NCI-H187 treated with DMSO at 0.1 percent for 48 hours (cell line): ENCODE measurements around the gene PYDC1.
"Not testable (repeated sequence)": the region's sequence is repeated elsewhere in the genome, so short reads cannot be mapped to it uniquely, and the experiment has no call there.

Experiments
- DNase-seq: peaks from one replicate; lab custom pipeline; 2025; lab: John Stamatoyannopoulos, UW

The PYDC1 gene

DNA sequence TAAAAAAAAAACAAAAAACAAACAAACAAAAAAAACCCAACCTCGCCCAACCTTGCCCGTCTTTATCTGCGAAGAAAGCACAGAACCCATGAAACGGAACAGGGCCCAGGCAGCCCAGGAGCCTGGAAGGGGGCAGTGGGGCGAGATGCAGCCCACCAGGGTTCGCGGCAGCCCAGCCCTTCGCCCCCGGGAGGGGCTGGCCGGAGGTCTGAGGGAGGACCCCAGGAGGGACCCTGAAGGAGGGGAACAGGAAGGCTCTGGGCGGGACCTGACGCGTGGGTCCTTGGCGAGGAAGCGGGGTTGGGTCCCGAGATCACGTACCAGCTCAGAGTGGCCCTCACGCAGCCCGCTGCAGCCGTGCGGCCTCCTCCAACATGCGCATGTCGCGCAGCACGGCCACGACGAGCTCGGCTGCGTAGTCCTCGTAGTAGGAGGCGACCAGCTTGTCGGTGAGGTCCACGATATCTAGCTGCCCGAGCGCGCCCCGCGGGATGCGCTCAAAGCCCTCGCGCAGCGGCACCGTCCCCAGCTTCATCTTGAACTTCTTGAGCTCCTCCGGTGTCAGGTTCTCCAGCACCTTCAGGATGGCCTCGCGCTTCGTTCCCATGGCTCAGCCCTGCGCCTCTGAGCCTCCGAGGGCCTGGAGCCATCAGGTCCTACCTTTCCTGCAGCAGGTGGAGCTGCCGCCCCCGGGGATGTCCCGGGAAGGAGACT lies at the start of gene PYDC1:
PYDC1 (minus strand) TSS at position 714 of the 714 bp plus-strand sequence; CDS start at position 607, 107 bp downstream.
- no peak for DNase-seq

DNA sequence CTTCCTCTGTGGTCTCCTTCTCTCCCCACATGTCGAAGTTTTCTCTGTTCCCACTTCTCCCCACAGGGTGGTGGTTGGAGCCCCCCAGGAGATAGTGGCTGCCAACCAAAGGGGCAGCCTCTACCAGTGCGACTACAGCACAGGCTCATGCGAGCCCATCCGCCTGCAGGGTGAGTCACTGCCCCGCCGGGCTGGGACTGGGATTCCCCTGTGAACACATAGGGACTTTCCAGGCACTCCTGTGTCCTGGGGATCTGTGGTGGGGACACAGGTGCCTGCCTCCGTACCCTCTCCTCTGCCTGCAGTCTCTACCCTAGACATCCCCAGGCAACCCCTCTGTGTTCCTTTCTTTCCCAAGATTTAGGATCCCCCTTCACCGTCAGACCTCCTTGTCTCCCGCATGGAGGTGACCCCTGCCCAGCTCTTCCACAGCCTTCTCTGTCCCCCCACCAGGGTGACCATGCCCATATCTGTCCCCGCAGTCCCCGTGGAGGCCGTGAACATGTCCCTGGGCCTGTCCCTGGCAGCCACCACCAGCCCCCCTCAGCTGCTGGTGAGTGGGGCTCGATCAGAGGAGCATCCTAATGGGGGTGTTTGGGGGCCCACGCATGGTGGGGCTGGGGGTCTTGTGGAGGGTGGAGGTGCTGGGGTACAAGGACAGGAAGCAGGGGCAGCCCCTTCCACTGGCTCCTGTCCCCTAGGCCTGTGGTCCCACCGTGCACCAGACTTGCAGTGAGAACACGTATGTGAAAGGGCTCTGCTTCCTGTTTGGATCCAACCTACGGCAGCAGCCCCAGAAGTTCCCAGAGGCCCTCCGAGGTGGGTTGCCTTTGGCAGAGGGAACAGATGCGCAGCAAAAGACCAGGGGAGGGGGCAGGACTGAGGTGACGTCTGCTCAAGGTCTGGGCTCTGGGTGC lies 48.7 kb upstream of the PYDC1 start:
- DNase-seq = no peak

DNA sequence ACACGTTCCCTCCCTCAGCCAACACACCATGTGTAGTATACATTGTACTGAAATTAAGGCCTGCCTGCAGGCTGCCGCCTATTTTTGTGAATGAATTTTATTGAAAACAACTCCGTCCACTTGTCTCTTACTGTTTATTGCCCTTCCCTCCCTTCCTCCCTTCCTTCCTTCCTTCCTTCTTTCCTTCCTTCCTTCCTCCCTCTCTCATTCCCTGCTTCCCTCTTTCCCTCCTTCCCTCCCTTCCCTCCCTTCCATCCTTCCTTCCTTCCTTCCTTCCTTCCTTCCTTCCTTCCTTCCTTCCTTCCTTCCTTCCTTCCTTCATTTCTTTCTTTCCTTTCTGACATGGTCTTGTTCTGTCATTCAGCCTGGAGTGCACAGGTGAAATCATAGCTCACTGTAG lies 45.1 kb upstream of the PYDC1 start:
- no peak for DNase-seq

DNA sequence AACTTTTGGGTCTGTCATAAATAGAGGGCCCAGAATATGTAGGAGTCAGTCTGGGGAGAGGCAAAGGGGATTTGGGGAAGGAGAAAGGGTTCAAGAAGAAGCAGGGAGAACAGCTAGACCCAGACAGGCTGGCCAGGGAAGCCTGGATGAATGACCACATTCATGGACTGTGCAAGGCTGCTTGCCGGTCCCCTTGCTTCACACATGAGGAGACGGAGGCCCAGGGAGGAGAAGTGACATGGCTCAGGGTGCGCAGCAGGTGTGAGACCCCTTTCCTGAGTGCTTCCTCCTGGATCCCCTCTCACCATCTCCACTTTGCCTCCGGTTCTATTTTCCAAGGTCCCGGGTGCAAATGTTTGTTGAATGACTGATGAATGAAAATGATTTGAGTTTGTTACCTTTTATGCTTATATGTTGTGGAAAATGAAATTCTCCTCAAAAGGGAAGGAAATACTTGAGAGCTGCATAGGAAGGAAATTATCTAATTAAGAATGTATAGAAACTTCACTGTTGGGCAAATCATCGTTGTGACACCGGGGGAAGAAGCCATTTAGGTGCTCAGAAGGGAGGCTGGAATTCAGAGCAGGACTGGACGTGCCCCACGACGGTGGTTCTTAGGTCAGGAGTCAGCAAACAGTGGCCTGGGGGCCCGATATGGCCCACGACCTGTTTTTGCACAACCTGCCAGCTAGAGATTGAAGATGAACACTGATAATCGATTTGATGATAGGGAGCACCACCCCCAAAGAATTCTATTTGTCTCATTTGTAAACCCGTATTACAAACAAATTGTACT lies 43.4 kb upstream of the PYDC1 start:
- no peak for DNase-seq

DNA sequence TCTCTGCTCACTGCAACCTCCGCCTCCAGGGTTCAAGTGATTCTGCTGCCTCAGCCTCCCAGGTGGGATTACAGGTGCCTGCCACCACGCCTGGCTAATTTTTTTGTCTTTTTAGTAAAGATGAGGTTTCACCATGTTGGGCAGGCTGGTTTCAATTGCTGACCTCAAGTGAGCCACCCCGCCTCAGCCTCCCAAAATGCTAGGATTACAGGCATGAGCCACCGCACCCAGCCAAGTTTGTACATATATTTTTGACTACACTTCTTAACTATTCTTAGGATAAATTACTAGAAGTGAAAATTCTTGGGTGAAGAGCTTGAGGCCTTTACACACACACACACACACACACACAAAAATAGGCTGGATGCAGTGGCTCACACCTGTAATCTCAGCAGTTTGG lies 41.4 kb upstream of the PYDC1 start:
- no peak for DNase-seq

DNA sequence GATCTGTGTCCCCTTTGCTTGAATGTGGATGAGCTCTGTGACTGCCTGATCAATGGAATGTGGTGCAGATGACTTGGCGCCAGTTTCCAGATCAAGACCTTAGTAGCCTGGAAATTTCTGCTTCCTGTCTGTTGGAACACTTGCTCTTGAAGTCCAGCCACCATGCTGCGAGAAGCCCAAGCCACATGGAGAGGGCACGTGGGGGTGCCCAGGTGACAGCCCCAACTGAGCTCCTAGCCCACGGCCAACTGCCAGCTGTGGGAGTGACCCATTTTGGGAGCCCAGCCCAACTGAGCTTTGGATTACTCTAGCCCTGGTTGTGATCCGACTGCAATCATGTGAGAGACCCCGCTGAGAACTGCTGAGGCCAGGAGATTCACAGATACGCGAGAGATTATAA lies 39.5 kb upstream of the PYDC1 start:
- DNase-seq = no peak

DNA sequence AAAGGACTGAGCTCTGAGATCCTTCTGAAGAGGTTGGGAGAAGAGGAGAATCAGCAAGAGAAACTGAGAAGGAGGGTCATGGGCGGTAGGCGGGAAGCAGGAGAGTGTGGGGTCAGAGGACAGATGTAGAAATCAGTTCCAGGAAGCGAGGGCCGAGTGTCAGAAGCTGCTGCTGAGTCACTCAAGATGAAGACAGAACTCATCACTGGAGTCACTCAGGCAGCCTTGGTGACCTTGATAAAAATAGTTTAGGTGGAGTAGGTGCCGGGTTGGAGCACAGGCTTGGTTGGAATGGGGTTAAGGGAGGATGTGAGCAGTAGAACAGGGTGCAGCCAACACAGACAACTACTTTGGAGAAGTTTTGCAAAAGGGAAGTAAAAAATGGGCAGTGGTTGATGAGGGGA lies 36.7 kb upstream of the PYDC1 start:
- no peak for DNase-seq

DNA sequence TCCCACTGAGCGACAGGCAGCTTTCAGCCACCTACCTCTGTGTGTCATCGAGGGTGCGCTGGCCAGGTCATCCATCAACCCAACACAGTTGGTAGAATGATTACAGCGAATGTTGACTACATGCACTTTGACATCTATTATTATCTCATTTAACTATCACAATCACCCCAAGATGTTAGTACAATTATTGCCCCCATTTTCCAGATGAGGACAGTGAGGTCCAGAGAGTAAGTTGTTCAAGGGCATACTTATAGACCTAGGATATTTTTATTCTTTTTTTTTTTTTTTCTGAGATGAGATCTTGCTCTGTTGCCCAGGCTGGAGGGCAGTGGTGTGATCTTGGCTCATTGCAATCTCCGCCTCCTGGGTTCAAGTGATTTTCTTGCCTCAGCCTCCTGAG lies 34.5 kb upstream of the PYDC1 start:
- DNase-seq = no peak

DNA sequence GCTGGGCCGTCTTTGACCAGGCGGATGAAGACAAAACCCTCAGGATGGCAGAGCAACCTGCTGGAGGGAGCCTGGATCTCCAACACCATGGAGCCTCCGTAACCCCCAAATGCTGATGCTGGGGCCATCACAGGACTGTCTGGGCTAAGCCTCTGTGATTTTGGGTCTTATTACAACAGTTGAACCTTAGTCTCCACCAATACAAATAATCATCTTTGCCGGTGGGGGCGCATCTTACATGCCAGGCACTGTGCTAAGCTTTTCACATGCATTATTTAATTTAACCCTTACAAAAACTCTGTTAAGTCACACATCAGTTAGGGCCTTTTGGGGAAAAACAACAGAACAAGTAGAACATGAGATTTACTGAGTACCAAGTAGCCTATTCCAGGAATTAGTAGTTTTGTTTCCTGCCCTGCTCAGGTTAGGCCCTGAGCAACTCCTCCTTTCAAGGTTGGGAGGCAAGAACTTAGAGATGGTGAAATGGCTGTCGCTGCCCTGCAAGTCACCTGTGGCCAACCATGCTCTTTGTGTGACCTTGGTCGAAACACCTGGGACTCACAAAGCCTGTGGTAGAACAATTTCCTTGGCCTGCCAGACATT lies 33.9 kb upstream of the PYDC1 start:
- no peak for DNase-seq

DNA sequence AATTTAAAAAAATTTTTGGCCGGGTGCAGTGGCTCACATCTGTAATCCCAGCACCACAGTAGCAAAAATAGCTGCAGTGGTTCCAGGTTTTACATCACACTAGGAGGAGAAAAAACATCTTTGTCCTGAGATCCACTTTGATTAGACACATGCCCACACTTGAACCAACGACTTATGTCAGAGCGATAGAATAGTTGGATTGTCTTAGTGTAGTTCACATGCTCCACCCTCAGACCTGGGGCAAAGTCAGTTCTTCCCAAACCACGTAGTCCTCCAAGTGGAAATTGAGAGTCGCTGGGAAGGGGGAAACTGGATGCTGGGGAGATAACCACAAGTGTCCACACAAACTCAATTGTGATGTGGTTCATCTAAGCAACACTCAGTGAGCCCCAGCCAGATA lies 31.4 kb upstream of the PYDC1 start:
- no peak for DNase-seq

DNA sequence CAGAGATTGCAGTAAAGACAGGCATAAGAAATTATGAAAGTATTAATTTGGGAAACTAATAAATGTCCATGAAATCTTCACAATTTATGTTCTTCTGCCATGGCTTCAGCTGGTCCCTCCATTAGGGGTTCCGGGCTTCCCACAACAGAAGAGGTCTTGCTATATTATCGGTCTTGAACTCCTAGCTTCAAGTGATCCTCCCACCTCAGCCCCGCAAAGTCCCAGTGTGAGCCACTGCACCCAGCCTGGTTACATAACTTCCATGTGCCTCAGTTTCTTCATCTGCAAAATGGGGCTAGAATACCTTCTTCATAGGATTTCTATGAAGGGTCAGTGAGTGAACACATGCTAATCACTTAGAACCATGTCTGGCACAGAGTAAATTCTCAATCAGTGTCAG lies 29.4 kb upstream of the PYDC1 start:
- no peak for DNase-seq

DNA sequence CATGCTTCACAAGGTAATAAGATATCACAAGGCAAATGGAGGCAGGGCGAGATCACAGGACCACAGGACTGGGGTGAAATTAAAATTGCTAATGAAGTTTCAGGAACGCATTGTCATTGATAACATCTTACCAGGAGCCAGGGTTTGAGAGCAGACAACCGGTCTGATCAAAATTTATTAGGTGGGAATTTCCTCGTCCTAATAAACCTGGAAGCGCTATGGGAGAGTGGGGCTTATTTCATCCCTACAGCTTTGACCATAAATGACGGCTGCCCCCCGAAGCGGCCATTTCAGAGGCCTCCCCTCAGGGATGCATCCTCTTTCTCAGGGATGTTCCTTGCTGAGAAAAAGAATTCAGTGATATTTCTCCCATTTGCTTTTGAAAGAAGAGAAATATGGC lies 28.7 kb upstream of the PYDC1 start:
- not testable (repeated sequence) for DNase-seq

DNA sequence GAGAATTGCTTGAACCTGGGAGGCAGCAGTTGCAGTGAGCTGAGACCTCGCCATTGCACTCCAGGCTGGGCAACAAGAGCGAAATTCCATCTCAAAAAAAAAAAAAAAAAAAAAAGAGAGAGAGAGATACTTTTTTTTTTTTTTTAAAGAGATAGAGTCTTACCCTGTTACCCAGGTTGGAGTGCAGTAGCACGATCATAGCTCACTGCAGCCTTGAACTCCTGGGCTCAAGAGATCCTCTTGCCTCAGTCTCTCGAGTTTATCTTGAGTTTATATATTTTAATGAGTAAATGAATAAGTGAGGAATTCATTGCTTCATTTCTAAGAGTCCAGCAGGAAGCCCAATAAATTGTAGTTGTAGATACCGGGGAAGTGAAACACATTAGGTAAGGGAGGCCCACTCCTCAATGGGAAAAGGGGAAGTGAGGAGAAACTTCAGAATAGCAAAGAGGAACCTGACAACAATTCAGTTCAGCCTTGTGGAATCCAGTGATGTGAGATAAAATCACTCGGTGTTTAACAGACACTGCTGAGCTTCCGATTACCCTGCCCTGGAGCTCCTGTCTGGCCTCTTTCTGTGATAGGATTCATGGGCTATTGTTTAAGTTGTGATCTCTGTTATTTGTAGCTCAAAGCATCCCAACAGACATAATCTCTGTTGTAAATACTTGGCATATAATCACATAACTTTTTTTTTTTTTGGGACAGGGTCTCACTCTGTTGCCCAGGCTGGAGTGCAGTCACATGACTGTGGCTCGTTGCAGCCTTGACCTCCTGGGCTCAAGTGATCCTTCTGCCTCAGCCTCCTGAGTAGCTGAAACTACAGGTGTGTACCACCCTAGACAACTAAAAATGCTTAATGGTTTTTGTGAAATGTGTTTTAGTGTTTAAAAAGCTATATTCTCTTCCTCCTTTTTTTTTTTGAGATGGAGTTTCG lies 27.1 kb upstream of the PYDC1 start:
- no peak for DNase-seq

DNA sequence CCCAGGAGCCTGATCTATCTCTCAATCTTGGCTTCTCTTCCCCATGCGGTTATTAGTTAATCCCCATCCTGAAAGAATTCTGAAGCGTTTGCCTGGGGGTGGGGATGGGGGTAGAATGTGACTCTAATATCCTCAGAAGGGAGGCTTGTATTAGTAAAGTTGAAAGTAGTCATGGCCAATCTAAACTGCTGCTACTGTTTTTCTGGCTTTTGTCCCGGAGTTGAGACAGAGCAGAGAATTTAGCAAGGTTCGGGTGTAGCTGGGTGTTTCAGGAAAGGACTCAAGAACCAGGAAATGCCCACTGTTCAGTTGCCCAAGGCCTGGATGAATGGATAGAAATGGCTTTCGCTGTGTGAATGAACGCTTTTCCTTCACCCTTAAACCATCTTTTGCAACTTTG lies 25.3 kb upstream of the PYDC1 start:
- no peak for DNase-seq

DNA sequence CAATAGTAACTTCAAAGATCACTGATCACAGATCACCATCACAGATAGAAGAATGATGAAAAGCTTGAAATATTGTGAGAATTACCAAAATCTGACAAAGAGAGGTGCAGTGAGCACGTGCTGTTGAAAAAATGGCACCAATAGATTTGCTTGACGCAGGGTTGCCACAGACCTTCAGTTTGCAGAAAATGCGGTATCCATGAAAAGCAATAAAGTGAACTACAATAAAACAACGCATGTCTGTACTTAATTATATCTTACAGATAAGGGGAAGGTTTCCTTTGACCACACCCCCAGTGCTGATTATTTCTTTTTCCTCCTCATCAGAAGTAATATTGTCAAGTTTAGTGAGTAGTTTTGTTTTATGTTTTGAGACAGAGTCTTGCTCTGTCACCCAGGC lies 21.1 kb upstream of the PYDC1 start:
- no peak for DNase-seq

DNA sequence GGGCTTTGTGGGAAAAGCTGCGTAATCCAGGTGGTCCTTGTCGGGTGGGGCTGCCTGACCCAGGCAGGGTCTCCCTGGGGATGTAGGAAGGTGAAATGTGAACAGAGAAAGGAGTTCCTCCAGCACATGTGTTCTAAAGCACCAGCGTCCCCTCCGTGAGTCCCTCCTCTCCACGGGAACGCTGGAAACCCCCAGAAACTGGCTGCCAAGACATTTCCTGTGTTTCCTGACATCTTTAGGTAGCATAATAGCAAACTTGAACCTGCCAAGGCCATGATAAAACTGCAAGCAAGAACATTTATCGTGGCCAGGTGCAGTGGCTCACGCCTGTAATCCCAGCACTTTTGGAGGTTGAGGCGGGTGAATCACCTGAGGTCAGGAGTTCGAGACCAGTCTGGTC lies 12.6 kb upstream of the PYDC1 start:
- DNase-seq = no peak

DNA sequence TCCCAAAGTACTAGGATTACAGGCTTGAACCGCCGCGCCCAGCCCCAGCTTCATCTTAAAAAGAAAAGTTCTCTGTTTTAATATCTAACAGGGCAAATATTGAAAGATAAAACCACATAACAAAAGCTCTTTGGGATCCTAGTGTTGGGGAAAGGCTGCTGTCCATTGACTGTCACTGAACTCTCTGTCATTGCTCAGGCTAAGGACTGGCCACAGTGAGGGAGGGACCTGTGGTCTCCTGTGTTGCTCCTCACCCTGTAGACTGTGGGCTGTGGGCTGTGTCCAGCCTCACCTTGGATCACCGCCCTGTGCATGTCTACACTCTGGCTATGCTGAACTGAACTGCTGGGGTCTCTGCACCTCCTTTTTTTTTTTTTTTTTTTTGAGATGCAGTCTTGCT lies 11.3 kb upstream of the PYDC1 start:
- no peak for DNase-seq

DNA sequence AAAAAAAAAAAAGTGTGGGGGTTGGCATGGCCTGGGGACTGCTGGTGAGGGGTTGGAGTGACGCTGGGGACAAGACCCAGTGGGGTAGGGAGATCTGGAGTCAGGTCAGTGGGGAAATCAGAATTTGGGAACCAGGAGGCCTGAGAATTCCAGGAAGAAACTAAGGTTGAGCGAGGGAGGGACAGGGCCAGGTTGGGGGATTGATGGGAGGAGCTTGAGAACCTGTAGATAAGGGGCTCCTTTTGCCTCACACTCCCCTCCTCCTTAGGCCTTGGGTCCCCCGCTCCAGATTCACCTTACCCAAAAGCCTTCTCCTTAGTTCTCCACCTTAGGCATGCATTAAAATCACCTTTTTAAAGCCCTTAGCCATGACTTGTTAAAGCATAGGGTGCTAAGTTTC lies 8.3 kb upstream of the PYDC1 start:
- no peak for DNase-seq

DNA sequence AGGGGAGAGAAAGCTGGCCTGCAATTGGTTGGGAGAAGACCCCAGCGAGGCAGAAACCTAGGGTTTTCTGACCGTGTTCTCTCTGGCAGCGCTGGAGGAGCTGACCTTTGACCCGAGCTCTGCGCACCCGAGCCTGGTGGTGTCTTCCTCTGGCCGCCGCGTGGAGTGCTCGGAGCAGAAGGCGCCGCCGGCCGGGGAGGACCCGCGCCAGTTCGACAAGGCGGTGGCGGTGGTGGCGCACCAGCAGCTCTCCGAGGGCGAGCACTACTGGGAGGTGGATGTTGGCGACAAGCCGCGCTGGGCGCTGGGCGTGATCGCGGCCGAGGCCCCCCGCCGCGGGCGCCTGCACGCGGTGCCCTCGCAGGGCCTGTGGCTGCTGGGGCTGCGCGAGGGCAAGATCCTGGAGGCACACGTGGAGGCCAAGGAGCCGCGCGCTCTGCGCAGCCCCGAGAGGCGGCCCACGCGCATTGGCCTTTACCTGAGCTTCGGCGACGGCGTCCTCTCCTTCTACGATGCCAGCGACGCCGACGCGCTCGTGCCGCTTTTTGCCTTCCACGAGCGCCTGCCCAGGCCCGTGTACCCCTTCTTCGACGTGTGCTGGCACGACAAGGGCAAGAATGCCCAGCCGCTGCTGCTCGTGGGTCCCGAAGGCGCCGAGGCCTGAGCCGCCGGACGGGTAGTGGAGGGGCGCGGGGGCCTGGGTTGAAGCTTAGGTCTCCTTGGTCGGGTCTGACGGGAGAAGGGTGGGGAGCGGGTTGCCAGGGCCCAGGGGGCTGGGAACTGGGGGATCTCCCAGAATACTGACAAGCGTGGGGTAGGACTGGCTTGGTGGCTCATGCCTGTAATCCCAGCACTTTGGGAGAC lies 7.4 kb upstream of the PYDC1 start:
- no peak for DNase-seq

DNA sequence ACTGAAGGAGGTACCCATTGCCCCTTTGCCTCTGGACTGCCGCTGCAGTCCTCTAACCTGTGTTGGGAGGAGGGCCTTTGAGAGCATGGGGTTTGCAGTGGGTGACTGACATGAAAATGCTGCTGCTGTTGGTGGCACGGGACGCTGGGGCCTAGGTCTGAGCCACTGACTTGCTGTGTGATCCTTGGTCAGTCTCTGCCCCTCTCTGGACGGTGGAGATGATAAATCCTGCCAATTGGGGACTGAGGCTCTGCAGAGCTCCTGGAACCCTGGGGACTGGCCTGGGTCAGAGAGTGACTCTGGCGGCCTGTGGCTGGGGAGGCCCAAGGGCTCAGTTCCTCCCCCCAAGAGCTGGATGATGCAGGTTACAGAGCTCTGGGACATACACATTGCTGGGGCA lies 6.1 kb upstream of the PYDC1 start:
- no peak for DNase-seq
